GM10266 (cell line): ENCODE measurements around the gene EPHA8.

Experiments used
- DNase-seq: peaks from one replicate; pipeline ENCODE4 v3.0.0; 2012; ENCODE audit errors: extremely low spot score
- TF ChIP-seq, protein P1 (sequence below): IDR thresholded peaks from 2 replicates; pipeline ENCODE4 v1.5.1; 2012; ENCODE audit warnings: mild to moderate bottlenecking, low read depth; ENCODE audit not compliant: control insufficient read depth, insufficient read depth; ENCODE audit errors: missing control alignments

EPHA8 gene

DNA sequence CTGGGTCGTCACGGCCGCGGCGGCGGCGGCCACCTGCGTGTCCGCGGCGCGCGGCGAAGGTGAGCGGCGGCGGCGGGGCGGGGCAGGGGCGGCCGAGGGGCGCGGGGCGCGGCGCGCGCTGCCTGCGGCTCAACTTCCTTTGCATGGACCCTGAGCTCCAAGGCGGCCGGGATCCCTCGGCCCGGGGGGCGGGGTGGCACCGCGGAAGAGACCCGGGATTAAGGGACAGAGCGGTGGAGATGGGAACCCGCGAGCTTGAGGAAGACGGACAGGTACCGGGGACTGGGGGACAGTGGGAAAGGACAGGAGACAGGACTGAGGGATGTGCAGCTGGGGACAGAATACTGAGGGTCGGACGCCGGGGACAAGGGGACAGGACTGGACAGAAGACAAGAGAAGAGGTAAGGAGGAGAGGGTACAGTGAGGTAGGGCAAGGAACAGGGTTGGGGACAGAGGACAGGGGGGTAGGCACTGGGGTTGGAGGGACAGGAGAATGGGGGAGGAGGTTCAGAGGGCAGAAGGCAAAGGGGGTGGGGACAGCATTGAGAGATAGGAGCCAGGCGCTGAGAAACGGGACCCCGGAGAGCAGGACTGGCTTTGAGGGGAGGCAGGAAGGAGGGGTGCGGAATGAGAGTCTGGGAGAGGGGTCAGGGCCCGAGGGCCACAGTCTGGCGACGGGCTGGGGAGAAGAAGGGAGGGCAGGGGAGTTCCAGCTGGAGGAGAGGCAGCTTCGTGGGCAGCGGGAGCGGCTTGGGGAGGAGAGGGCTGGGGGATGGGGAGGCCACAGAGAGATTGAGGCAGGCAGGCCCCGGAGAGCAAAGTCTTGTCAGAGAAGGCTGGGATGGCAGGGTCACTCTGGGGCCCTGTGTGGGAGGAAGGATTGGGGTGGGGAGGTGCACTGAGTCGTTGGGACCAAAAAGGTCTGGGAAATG lies 648 bp downstream of the EPHA8 start:
- no peak for DNase-seq
- TF ChIP-seq, protein P1, sequence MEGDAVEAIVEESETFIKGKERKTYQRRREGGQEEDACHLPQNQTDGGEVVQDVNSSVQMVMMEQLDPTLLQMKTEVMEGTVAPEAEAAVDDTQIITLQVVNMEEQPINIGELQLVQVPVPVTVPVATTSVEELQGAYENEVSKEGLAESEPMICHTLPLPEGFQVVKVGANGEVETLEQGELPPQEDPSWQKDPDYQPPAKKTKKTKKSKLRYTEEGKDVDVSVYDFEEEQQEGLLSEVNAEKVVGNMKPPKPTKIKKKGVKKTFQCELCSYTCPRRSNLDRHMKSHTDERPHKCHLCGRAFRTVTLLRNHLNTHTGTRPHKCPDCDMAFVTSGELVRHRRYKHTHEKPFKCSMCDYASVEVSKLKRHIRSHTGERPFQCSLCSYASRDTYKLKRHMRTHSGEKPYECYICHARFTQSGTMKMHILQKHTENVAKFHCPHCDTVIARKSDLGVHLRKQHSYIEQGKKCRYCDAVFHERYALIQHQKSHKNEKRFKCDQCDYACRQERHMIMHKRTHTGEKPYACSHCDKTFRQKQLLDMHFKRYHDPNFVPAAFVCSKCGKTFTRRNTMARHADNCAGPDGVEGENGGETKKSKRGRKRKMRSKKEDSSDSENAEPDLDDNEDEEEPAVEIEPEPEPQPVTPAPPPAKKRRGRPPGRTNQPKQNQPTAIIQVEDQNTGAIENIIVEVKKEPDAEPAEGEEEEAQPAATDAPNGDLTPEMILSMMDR: no peak

DNA sequence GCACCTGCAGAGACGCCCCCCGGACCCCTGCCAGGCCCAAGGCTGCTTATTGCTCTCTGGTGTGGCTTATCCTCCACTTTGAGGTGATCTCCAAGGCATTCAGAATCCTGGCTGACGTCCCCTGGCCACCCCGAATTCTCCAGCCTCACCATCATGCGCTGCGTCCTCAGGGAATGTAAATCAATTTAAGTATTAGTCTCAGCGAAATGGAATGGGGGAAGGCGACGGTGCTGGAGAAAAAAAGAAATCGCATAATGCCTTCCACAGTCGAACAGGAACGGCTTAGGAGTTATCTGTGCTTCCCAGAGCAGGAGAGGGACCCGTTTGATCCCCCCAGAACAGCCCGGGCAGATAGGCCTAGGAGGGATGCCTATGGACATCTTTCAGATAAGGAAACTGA lies 2.9 kb downstream of the EPHA8 start:
- DNase-seq: no peak
- TF ChIP-seq, protein P1: no peak

DNA sequence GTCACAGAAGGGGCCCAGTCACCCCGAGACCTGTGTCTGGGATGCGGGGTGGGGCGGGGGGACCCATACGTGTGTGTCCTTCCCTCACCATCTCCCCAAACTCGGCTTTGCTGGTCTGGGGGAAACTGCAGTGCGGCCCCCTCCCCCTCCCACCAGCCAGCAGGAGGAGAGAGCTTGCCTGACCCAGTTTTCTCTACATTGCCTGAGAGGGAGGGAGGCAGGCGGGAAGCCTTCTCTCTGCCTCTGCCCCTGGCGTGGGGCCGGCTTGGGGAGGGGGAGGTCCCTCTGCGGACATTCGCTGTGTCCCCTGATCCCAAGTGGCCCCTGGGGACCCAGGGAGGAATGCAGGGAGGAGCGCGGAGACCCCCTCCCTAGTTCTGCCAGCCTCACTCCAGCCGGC lies 3.9 kb downstream of the EPHA8 start:
- DNase-seq: no peak

DNA sequence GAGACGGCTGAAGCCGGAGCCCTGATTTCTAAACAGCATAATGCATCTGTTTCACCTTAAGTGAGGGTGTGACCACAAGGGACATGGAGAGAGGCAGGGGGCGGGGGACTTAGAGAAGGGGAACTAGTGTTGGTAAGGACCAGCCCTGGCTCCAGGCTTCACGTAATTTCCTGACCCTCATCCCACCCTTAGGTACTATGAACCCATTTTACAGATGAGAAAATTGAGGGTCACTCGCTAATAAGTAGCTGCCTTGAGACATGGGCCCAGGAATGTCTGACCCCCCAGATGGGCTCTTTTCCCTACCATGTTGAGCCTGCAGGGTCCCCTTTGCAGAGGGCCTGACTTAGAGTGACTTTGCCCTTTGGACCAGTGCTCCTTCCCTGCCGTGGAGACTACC lies 4.7 kb downstream of the EPHA8 start:
- no peak for DNase-seq
- TF ChIP-seq, protein P1: no peak

More for the DNA sequence above, 3.9 kb downstream of the EPHA8 start:
- TF ChIP-seq, protein P1: no peak

DNA sequence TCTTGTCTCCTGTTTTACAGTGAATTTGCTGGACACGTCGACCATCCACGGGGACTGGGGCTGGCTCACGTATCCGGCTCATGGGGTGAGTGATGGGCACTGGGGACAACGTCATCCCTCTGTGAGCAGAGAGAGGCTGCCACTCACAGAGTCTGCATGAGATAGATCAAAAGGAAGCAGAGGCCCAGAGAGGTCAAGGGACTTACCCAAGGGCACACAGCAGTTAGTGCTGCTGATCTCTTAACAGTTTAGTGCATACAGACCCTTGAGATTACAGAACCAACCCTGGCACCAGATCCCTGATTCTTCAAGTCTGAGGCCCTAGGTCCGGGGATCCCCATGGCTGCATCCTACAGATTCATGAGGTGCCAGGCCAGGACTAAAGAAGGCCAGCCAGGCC lies 6.0 kb downstream of the EPHA8 start:
- TF ChIP-seq, protein P1: no peak
- DNase-seq: no peak

DNA sequence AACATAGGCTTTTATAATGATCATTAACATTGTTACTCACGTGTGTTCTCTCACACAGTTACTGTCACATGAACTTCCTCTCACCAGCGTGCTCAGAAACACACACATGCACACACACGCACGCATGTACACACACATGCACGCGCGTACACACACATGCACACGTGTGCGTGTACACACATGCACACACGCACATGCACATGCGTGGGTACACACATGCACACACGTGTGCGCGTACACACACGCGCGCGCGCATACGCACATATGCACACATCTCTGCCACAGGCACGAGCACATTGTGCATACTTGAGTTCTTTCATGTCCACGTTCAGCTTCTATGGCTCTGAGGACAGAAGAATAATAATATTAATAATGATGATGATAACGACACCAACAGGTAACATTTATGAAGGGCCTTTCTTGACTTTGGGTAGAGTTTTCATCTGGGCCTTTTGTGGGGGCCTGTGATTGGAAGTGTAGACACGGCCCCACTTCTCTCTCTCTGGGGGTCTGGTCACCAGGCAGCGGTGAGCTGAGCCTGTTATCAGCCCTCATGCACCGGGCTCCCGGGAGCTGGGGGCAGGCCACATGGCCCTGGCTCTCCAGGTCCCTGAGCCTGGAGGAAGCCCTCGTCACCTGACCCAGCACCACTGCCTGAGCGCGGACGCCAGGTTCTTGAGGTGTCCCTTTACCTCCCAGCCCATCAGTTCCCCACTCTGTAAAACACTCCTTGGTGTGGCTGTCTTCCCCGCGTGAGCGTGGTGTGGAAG lies 7.0 kb downstream of the EPHA8 start:
- no peak for DNase-seq
- TF ChIP-seq, protein P1: no peak

DNA sequence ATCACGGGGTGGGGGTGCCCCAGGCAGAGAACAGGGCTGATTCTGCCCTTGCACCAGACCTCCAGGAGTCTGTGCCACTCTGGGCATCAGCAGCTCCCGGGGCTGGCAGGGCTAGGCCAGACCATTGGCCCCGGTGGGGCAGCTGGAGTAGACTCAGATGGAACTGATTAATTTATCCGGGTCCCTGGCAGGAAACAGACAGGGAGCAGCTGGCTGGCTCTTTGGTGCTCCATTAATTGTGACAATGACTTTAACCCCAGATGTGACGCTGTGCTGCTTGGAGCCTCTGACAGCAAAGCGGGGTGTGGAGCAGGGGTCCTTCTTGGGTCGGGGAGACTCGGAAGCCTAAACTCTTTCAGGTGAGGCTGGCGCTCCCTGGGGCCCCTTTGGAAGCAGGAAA lies 9.5 kb downstream of the EPHA8 start:
- TF ChIP-seq, protein P1: no peak
- no peak for DNase-seq
